AG10803 (cell line): Measurements from ENCODE around the gene RPS10.
"Not testable (repeated sequence)": the region's sequence is repeated elsewhere in the genome, so short reads cannot be mapped to it uniquely, and the experiment has no call there.

Experiments used
- DNase-seq: peaks from one replicate; pipeline ENCODE4 v3.0.0; 2010; ENCODE audit warnings: low read depth
- H3K4me3 ChIP-seq: 2 replicates; pipeline ENCODE4 v1.5.1; 2011; ENCODE audit warnings: mild to moderate bottlenecking, low read length, control low read depth
- CTCF ChIP-seq: conservative IDR thresholded peaks from 2 replicates; pipeline ENCODE4 v1.5.1; 2011; ENCODE audit warnings: mild to moderate bottlenecking, low read length, control low read depth, inconsistent platforms

RPS10 gene

GRCh38 chr6:34416877-34417371, 8.9 kb downstream of the RPS10 start:
- DNase-seq = no peak
- H3K4me3 ChIP-seq = no peak overlapping the region
- no peak for TF ChIP-seq CTCF

- no peak overlapping the region for H3K4me3 ChIP-seq
- peak; percentile 84 for DNase-seq
- peak; percentile 79 for TF ChIP-seq CTCF
These were observed 10.6 kb downstream of the RPS10 start for GRCh38 chr6:34414999-34415858.

- no peak overlapping the region for H3K4me3 ChIP-seq
- peak; percentile 21 for DNase-seq
- no peak for TF ChIP-seq CTCF
These were observed 13.1 kb downstream of the RPS10 start for GRCh38 chr6:34412643-34413214.

GRCh38 chr6:34412016-34412415, 13.9 kb downstream of the RPS10 start:
- H3K4me3 ChIP-seq = no peak overlapping the region

GRCh38 chr6:34407915-34408314, 18.0 kb downstream of the RPS10 start:
- DNase-seq, H3K4me3 ChIP-seq: not testable (repeated sequence)

More at GRCh38 chr6:34412016-34412415, 13.9 kb downstream of the RPS10 start:
- no peak for TF ChIP-seq CTCF
- DNase-seq = no peak

GRCh38 chr6:34396518-34396917, 29.4 kb downstream of the RPS10 start:
- DNase-seq = no peak
- TF ChIP-seq CTCF = no peak
- H3K4me3 ChIP-seq = no peak overlapping the region

GRCh38 chr6:34393966-34394305, 31.9 kb downstream of the RPS10 start:
- TF ChIP-seq CTCF = no peak

More at GRCh38 chr6:34393966-34394305, 31.9 kb downstream of the RPS10 start:
- no peak overlapping the region for H3K4me3 ChIP-seq
- DNase-seq = no peak
